ENCODE results near the gene RUNX2. TPM values are rescaled to one million over a fixed set of nuclear protein-coding genes. Genes with fewer than 3 reads are reported as not detected.

Gene RUNX2
- total and polyA plus RNA-seq, 2 of the 8 experiments (the other 6 are each of a cell fraction or from before 2014, with no cell fraction given), result 0.26 to 1.2 TPM

GRCh38 chr6:45690846-45691245 is 362.7 kb downstream of the RUNX2 start:
- Histone ChIP-seq H4K20me1 (replicated peaks in 1 of 2; ENCODE audit: control insufficient read depth in 1 of 2, insufficient read depth in 2 of 2, low read length in 2 of 2) (no peaks in the 10 kb centered on the region), H3K27ac (ENCODE audit: low read depth, low read length) (no peak overlapping the region), H3K4me3 (ENCODE audit: extremely low read depth in 1 of 4, insufficient read depth in 2 of 4, low read depth in 3 of 4, low read length in 4 of 4) (no peak overlapping the region), H3K23ac (ENCODE audit: insufficient read length) (no peak overlapping the region), H2AFZ (ENCODE audit: low read length) (no peak overlapping the region), H3K9me3 (ENCODE audit: insufficient read depth in 2 of 2, low read depth in 1 of 2, low read length in 1 of 2) (no peaks in the 10 kb centered on the region), H2BK20ac (ENCODE audit: low read length) (no peak overlapping the region), H4K8ac (ENCODE audit: extremely low read depth, insufficient read depth, low read length) (no peak overlapping the region), H2BK120ac (replicated peaks; ENCODE audit: low read depth, low read length) (no peak overlapping the region), H3K36me3 (ENCODE audit: control insufficient read depth in 2 of 4, insufficient read depth in 4 of 4, low read length in 3 of 4) (no peaks in the 10 kb centered on the region), H2AK5ac (ENCODE audit: low read depth, low read length) (no peak overlapping the region), H3K18ac (ENCODE audit: extremely low read depth, low read length) (no peak overlapping the region), H3K79me2 (ENCODE audit: control insufficient read depth in 1 of 2, insufficient read depth in 2 of 2, low read length in 2 of 2) (no peaks in the 10 kb centered on the region), H3K27me3 (replicated peaks in 1 of 4; ENCODE audit: control insufficient read depth in 3 of 4, extremely low read depth in 1 of 4, insufficient read depth in 3 of 4, low read length in 3 of 4) (no peaks in the 10 kb centered on the region), H3K4me1 (replicated peaks in 1 of 4; ENCODE audit: control insufficient read depth in 3 of 4, insufficient read depth in 4 of 4, low read length in 3 of 4) (no peaks in the 10 kb centered on the region), H3K56ac (replicated peaks; ENCODE audit: insufficient read length, low read depth, low read length) (no peak overlapping the region), H4K5ac (ENCODE audit: insufficient read length, low read depth, low read length) (no peak overlapping the region), H3K14ac (ENCODE audit: insufficient read length) (no peak overlapping the region), H3K4ac (replicated peaks; ENCODE audit: insufficient read length, low read depth, low read length) (no peak overlapping the region), H2BK12ac (ENCODE audit: low read depth, low read length) (no peak overlapping the region), H3K4me2 (ENCODE audit: insufficient read depth in 1 of 2, low read depth in 2 of 2, low read length in 2 of 2) (no peak overlapping the region), H4K91ac (replicated peaks; ENCODE audit: insufficient read length, low read length) (no peak overlapping the region), H2BK15ac (ENCODE audit: low read length) (no peak overlapping the region), H2BK5ac (ENCODE audit: low read depth, low read length) (no peak overlapping the region), H3K79me1 (ENCODE audit: low read depth, low read length) (no peaks in the 10 kb centered on the region), H3K23me2 (ENCODE audit: low read depth, low read length) (no peaks in the 10 kb centered on the region), H3K9ac (replicated peaks in 1 of 4; ENCODE audit: extremely low read depth in 1 of 4, low read depth in 3 of 4, low read length in 3 of 4) (no peak overlapping the region)
- ChIA-PET CTCF (ENCODE audit: partially characterized antibody) (interaction anchor here (1.0 to 1.2 kb wide), 2 partner anchors 189 to 232 kb away, joined by 3 to 4 read pairs; no protein-coding TSS in a partner anchor), POLR2A (ENCODE audit: partially characterized antibody) (no interaction called here)
- WGBS, 2 experiments (ENCODE audit: extremely low coverage in 1 of 2, insufficient coverage in 1 of 2, insufficient read length in 1 of 2, insufficient replicate concordance in 2 of 2, low coverage in 1 of 2, low lambda C conversion rate in 2 of 2, missing lambda C conversion rate in 1 of 2), result 90% methylated on average over 1 of the region's 1 CpG; no CpG with 5 or more reads in 1 of the 2 experiments
- TF ChIP-seq POU5F1 (IDR thresholded peaks at IDR 0.05; ENCODE audit: low read depth, low read length) (no peak), KDM5A (IDR thresholded peaks at IDR 0.05; ENCODE audit: low read length) (no peak), MAFK (IDR thresholded peaks at IDR 0.05; ENCODE audit: low read depth, low read length) (no peak), TAF1 (IDR thresholded peaks at IDR 0.05; ENCODE audit: low read depth, low read length) (no peak), HDAC6 (IDR thresholded peaks at IDR 0.05; ENCODE audit: low read depth, low read length) (no peak), ATF2 (IDR thresholded peaks at IDR 0.05; ENCODE audit: low read length) (no peak), CBX8 (IDR thresholded peaks at IDR 0.05; ENCODE audit: borderline replicate concordance, low read depth, low read length) (no peak), CEBPB (IDR thresholded peaks at IDR 0.05; ENCODE audit: low read depth, low read length) (no peak), NANOG (IDR thresholded peaks at IDR 0.05; ENCODE audit: insufficient read depth, low read depth, low read length, poor library complexity, severe bottlenecking) (no peak), KDM4A (IDR thresholded peaks at IDR 0.05; ENCODE audit: low read depth, low read length, severe bottlenecking) (no peak), SRF (IDR thresholded peaks at IDR 0.05; ENCODE audit: low read depth, low read length) (no peak), MAX (IDR thresholded peaks at IDR 0.05) (no peak), BACH1 (IDR thresholded peaks at IDR 0.05; ENCODE audit: low read length) (no peak)
- FAIRE-seq (no peak), DNase-seq (ENCODE audit: low read depth in 1 of 2, low spot score in 2 of 2) (no peak)

Data from H1 (cell line).